Thyroid gland (tissue), 4 donors: ENCODE data around the gene SPTBN1.

Experiments
- CTCF ChIP-seq, 6 experiments: fragments of 200-600 bp in 3 of 6; fragments of 450-650 bp in 3 of 6; sonication (generic) in 3 of 6; IDR thresholded peaks; one replicate each; pipeline ENCODE4 v1.5.1; 2016 to 2019; ENCODE audit warnings: antibody characterized with exemption in 6 of 6, mild to moderate bottlenecking in 2 of 6, inconsistent platforms in 1 of 6, moderate library complexity in 1 of 6
- POLR2A ChIP-seq, 2 donors: fragments of 450-650 bp; IDR thresholded peaks; one replicate each; pipeline ENCODE4 v1.6.1; 2017; ENCODE audit warnings: antibody characterized with exemption in 2 of 2, mild to moderate bottlenecking in 2 of 2, moderate library complexity in 1 of 2

GRCh38 chr2:54629914-54630857, 174.1 kb downstream of the SPTBN1 start:
- TF ChIP-seq CTCF (IDR thresholded peaks at IDR 0.05) (no peak), POLR2A (IDR thresholded peaks at IDR 0.05) (no peak)
